ENCODE measurements around the gene THOC2. TPM values are rescaled to one million over a fixed set of nuclear protein-coding genes. Genes with fewer than 3 reads are reported as not detected.

The THOC2 gene
- total and polyA plus RNA-seq, 10 of the 15 experiments (the other 5 are each of a cell fraction or from before 2014, with no cell fraction given): 64.8 to 136 (median 75.1) TPM

GRCh38 chrX:123601437-123601836, 131.4 kb downstream of the THOC2 start (continued):
- TF ChIP-seq ATF2 (IDR thresholded peaks at IDR 0.05; ENCODE audit: low read length): no peak

GRCh38 chrX:123600181-123600580, 132.7 kb downstream of the THOC2 start:
- RAD21 ChIA-PET (ENCODE audit: unreplicated experiment): no interaction called here
- DNase-seq (ENCODE audit: low read depth, low spot score): no peak
- no peaks in the 10 kb centered on the region for H3K4me1 ChIP-seq (ENCODE audit: control insufficient read depth, insufficient read depth, low read length)
- no peak overlapping the region for H2AFZ ChIP-seq (ENCODE audit: control insufficient read depth, low read depth, low read length)
- no peak for ATAC-seq
- POLR2A ChIA-PET: no interaction called here
- intact Hi-C loops (cut with micrococcal nuclease; ENCODE audit: unreplicated experiment): no loop called here
- H4K20me1 ChIP-seq (ENCODE audit: control insufficient read depth, insufficient read depth): no peaks in the 10 kb centered on the region
- H3K27ac ChIP-seq (ENCODE audit: control insufficient read depth, insufficient read depth): no peak overlapping the region
- H3K9ac ChIP-seq (ENCODE audit: control insufficient read depth, insufficient read depth, low read length): no peak overlapping the region
- no peaks in the 10 kb centered on the region for H3K79me2 ChIP-seq (ENCODE audit: control insufficient read depth, insufficient read depth, low read length)
- no TSS peak for BruUV-seq (replicated peaks)
- 60% methylated on average over 2 of the region's 2 CpGs for whole genome bisulfite sequencing (ENCODE audit: insufficient coverage, insufficient replicate concordance, low lambda C conversion rate, missing lambda C conversion rate)
- in situ Hi-C loops (cut with MboI): no loop called here
- FAIRE-seq: no peak
- H3K4me3 ChIP-seq: no peak overlapping the region
- H3K9me3 ChIP-seq (replicated peaks; ENCODE audit: control insufficient read depth, insufficient read depth, low read length): no peaks in the 10 kb centered on the region
- no peaks in the 10 kb centered on the region for H3K27me3 ChIP-seq (replicated peaks in 1 of 2; ENCODE audit: control insufficient read depth in 2 of 2, insufficient read depth in 2 of 2, low read length in 1 of 2)
- SMC1A ChIA-PET (ENCODE audit: uncharacterized antibody, unreplicated experiment): no interaction called here
- CTCF ChIA-PET: no interaction called here
- no peaks in the 10 kb centered on the region for H3K36me3 ChIP-seq (ENCODE audit: control insufficient read depth in 2 of 2, insufficient read depth in 2 of 2, low read length in 1 of 2)
- no peak overlapping the region for H3K4me2 ChIP-seq (ENCODE audit: control insufficient read depth, insufficient read depth)
- no peak for TF ChIP-seq TCF12 (IDR thresholded peaks at IDR 0.05; ENCODE audit: low read depth, low read length)
- TF ChIP-seq MTA2 (IDR thresholded peaks at IDR 0.05; ENCODE audit: low read depth): no peak
- TF ChIP-seq KAT2A (conservative IDR thresholded peaks at IDR 0.05; ENCODE audit: control insufficient read depth, low read depth, low read length): no peak
- no peak for TF ChIP-seq USF1 (IDR thresholded peaks at IDR 0.05; ENCODE audit: borderline replicate concordance, extremely low read length, insufficient read depth, low read depth, low read length)
- no peak for TF ChIP-seq TCF3 (IDR thresholded peaks at IDR 0.05; ENCODE audit: borderline replicate concordance, insufficient read depth, low read depth, low read length)
- no peak for TF ChIP-seq ESRRA (IDR thresholded peaks at IDR 0.05; ENCODE audit: low read length)
- no peak for TF ChIP-seq ZNF384 (IDR thresholded peaks at IDR 0.05; ENCODE audit: borderline replicate concordance, low read depth, low read length)
- TF ChIP-seq ELK1 (IDR thresholded peaks at IDR 0.05; ENCODE audit: low read depth, low read length): no peak
- TF ChIP-seq CBFB (IDR thresholded peaks at IDR 0.05; ENCODE audit: low read depth): no peak
- TF ChIP-seq IRF3 (IDR thresholded peaks at IDR 0.05): no peak
- TF ChIP-seq ZBTB11 (CRISPR knock-in tag; IDR thresholded peaks at IDR 0.05): no peak
- TF ChIP-seq POU2F2 (IDR thresholded peaks at IDR 0.05; ENCODE audit: borderline replicate concordance, low read depth, low read length): no peak
- no peak for TF ChIP-seq PAX5 (IDR thresholded peaks at IDR 0.05; ENCODE audit: borderline replicate concordance, low read depth, low read length)
- TF ChIP-seq YY1 (IDR thresholded peaks at IDR 0.05; ENCODE audit: low read depth, low read length): no peak

All from GM12878 (cell line).